Amniotic stem cell (primary cell): ENCODE results near the gene TMEM54.

Experiments used
- DNase-seq: peaks from one replicate; lab custom pipeline; 2025; lab: John Stamatoyannopoulos, UW

The TMEM54 gene

GRCh38 chr1:32900956-32901822, at the start of gene TMEM54:
TMEM54 (minus strand) TSS chr1:32901389; CDS start chr1:32901238, 151 bp downstream.
- DNase-seq, result no peak

- no peak for DNase-seq
Measured at GRCh38 chr1:32949519-32949918, 48.3 kb upstream of the TMEM54 start.

GRCh38 chr1:32948905-32949304, 47.7 kb upstream of the TMEM54 start:
- DNase-seq, result no peak

- no peak for DNase-seq
Measured at GRCh38 chr1:32948390-32948722, 47.2 kb upstream of the TMEM54 start.

GRCh38 chr1:32947669-32948389, 46.6 kb upstream of the TMEM54 start:
- DNase-seq, result no peak

- no peak for DNase-seq
Measured at GRCh38 chr1:32946413-32946812, 45.2 kb upstream of the TMEM54 start.

GRCh38 chr1:32944180-32944579, 43.0 kb upstream of the TMEM54 start:
- no peak for DNase-seq

GRCh38 chr1:32939655-32940371, 38.6 kb upstream of the TMEM54 start:
- DNase-seq, result no peak

- DNase-seq, result no peak
Measured at GRCh38 chr1:32937061-32937460, 35.9 kb upstream of the TMEM54 start.

- DNase-seq, result no peak
Measured at GRCh38 chr1:32934535-32934934, 33.3 kb upstream of the TMEM54 start.

- DNase-seq, result no peak
Measured at GRCh38 chr1:32933742-32934322, 32.6 kb upstream of the TMEM54 start.

GRCh38 chr1:32931760-32932159, 30.6 kb upstream of the TMEM54 start:
- no peak for DNase-seq

GRCh38 chr1:32929366-32929765, 28.2 kb upstream of the TMEM54 start:
- DNase-seq, result no peak

- DNase-seq, result no peak
Measured at GRCh38 chr1:32928715-32929114, 27.5 kb upstream of the TMEM54 start.

GRCh38 chr1:32928285-32928684, 27.1 kb upstream of the TMEM54 start:
- no peak for DNase-seq

GRCh38 chr1:32927441-32927840, 26.3 kb upstream of the TMEM54 start:
- DNase-seq, result no peak

- DNase-seq, result no peak
Measured at GRCh38 chr1:32926562-32926961, 25.4 kb upstream of the TMEM54 start.

GRCh38 chr1:32925403-32926162, 24.4 kb upstream of the TMEM54 start:
- no peak for DNase-seq

- DNase-seq, result no peak
Measured at GRCh38 chr1:32924881-32925344, 23.7 kb upstream of the TMEM54 start.

- no peak for DNase-seq
Measured at GRCh38 chr1:32920833-32921232, 19.6 kb upstream of the TMEM54 start.
